CD4-positive, alpha-beta T cell (primary cell): ENCODE data around the gene ANO9. TPM values are rescaled to one million over a fixed set of nuclear protein-coding genes. Genes with fewer than 3 reads are reported as not detected.

Experiments
- ATAC-seq: fragments of 200-7000 bp; cut with Tn5 transposase; one replicate; pipeline ENCODE4 v1.10.0; 2022; ENCODE audit warnings: mild to moderate bottlenecking; ENCODE audit not compliant: poor library complexity
- CTCF ChIA-PET: fragments of 350-600 bp; sonication (Branson Sonifier 250); formaldehyde crosslinking; loops from one replicate; lab custom pipeline; 2021; ENCODE audit warnings: antibody characterized with exemption, inconsistent platforms; lab: Charles Lee
- POLR2A ChIA-PET: fragments of 350-600 bp; sonication (Branson Sonifier 250); formaldehyde crosslinking; loops from one replicate; lab custom pipeline; 2021; ENCODE audit warnings: antibody characterized with exemption, inconsistent platforms; lab: Charles Lee
- DNase-seq, 14 experiments: peaks; one replicate each; pipeline ENCODE4 v3.0.0-alpha.2; 2013 to 2020; ENCODE audit warnings: mixed read lengths in 2 of 14
- H3K27ac ChIP-seq, 2 donors: one replicate each; pipeline versions ENCODE4 v1.5.1 to v1.7.0; 2013; ENCODE audit warnings: low read length in 2 of 2, low read depth in 1 of 2, mild to moderate bottlenecking in 1 of 2
- H3K27me3 ChIP-seq, 2 experiments: 1 replicate in 1 of 2; 2 replicates in 1 of 2; pipeline versions ENCODE4 v1.6.1 to v1.7.0; 2013; ENCODE audit warnings: low read length in 2 of 2, control low read depth in 1 of 2, mild to moderate bottlenecking in 1 of 2, moderate library complexity in 1 of 2; ENCODE audit not compliant: insufficient read depth in 2 of 2, control insufficient read depth in 1 of 2
- H3K36me3 ChIP-seq: one replicate; pipeline ENCODE4 v1.6.1; 2013; ENCODE audit warnings: low read length, control low read depth; ENCODE audit not compliant: insufficient read depth
- H3K4me1 ChIP-seq: one replicate; pipeline ENCODE4 v1.6.1; 2013; ENCODE audit warnings: low read length, control low read depth; ENCODE audit not compliant: insufficient read depth
- H3K4me3 ChIP-seq: one replicate; pipeline ENCODE4 v1.5.1; 2013; ENCODE audit warnings: mild to moderate bottlenecking, low read length, moderate library complexity
- H3K9me3 ChIP-seq, 2 experiments: 1 replicate in 1 of 2; 2 replicates in 1 of 2; pipeline versions ENCODE4 v1.6.1 to v1.7.0; 2013; ENCODE audit warnings: low read length in 2 of 2, mild to moderate bottlenecking in 2 of 2, control low read depth in 1 of 2, moderate library complexity in 1 of 2; ENCODE audit not compliant: control insufficient read depth in 1 of 2, insufficient read depth in 1 of 2
- H3K27ac Mint-ChIP-seq: one replicate; pipeline ENCODE4 v1.8.0; 2020; ENCODE audit warnings: mixed read lengths
- H3K27me3 Mint-ChIP-seq: one replicate; pipeline ENCODE4 v1.8.0; 2021; ENCODE audit warnings: mixed read lengths
- H3K36me3 Mint-ChIP-seq: one replicate; pipeline ENCODE4 v1.8.0; 2021; ENCODE audit warnings: low read depth, mixed read lengths
- H3K4me1 Mint-ChIP-seq: one replicate; pipeline ENCODE4 v1.8.0; 2021; ENCODE audit warnings: low read depth, mixed read lengths
- H3K4me3 Mint-ChIP-seq: one replicate; pipeline ENCODE4 v1.8.0; 2020; ENCODE audit warnings: mild to moderate bottlenecking, mixed read lengths
- H3K9me3 Mint-ChIP-seq: one replicate; pipeline ENCODE4 v1.8.0; 2020; ENCODE audit warnings: mixed read lengths
- intact Hi-C, 2 experiments: fragments of 100-400 bp; cut with DNase I in 1 of 2; cut with micrococcal nuclease in 1 of 2; formaldehyde crosslinking; loops; one replicate each; pipeline versions ENCODE4 v1.15.1 to v1.9.0; 2023 to 2025; cut with DNase I, micrococcal nuclease
- total RNA-seq, 174 experiments: library from RNA in 2 of 174; stranded (reverse) in 2 of 174; gene quantifications; one replicate each; pipeline ENCODE4 v1.2.3 and lab custom pipeline; 2021 to 2026
- TF ChIP-seq, protein P1 (sequence below): fragments of 200-600 bp; IDR thresholded peaks from one replicate; pipeline ENCODE4 v1.8.0; 2022; ENCODE audit warnings: antibody characterized with exemption, mild to moderate bottlenecking

Gene ANO9
- total RNA-seq, 2 experiments from 2014 or later: 109 to 114 TPM

DNA sequence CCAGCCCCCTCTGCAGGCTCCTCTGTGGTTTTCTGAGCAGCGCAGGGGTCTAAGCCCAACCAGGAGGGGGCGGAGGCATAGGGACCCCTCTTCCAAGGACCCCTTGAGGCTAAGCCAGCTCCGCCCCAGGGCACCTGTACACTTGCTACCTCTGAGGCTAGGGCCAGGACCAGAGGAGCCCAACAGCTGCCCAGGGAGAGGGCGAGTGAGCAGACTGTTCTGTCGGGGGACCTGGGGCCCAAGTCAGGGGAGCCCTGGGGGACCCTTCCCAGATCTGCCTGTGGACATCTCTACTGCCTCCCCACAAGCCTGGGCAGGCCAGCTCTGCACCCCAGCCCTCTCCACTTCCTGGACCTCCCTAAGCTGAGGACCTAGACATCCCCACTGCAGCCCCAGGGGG lies 70.8 kb downstream of the ANO9 start:
- Mint-ChIP-seq H3K36me3 (no peaks in the 10 kb centered on the region), H3K9me3 (peaks cover 2% of the 10 kb centered on the region), H3K4me3 (peak overlapping the region; percentile 77), H3K27me3 (peaks cover 37% of the 10 kb centered on the region), H3K27ac (no peak overlapping the region), H3K4me1 (peaks cover 21% of the 10 kb centered on the region)
- Histone ChIP-seq H3K36me3 (no peaks in the 10 kb centered on the region), H3K27me3 (peaks cover 25 to 32% of the 10 kb centered on the region in 2 experiments), H3K4me1 (peaks cover 15% of the 10 kb centered on the region), H3K27ac (no peak overlapping the region), H3K9me3 (peaks cover 0 to 13% of the 10 kb centered on the region in 2 experiments), H3K4me3 (no peak overlapping the region)
- TF ChIP-seq, protein P1, sequence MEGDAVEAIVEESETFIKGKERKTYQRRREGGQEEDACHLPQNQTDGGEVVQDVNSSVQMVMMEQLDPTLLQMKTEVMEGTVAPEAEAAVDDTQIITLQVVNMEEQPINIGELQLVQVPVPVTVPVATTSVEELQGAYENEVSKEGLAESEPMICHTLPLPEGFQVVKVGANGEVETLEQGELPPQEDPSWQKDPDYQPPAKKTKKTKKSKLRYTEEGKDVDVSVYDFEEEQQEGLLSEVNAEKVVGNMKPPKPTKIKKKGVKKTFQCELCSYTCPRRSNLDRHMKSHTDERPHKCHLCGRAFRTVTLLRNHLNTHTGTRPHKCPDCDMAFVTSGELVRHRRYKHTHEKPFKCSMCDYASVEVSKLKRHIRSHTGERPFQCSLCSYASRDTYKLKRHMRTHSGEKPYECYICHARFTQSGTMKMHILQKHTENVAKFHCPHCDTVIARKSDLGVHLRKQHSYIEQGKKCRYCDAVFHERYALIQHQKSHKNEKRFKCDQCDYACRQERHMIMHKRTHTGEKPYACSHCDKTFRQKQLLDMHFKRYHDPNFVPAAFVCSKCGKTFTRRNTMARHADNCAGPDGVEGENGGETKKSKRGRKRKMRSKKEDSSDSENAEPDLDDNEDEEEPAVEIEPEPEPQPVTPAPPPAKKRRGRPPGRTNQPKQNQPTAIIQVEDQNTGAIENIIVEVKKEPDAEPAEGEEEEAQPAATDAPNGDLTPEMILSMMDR: no peak
- ATAC-seq (no peak), DNase-seq (no peak)
- POLR2A ChIA-PET: no interaction called here
- CTCF ChIA-PET: no interaction called here
- intact Hi-C loops: no loop called here

DNA sequence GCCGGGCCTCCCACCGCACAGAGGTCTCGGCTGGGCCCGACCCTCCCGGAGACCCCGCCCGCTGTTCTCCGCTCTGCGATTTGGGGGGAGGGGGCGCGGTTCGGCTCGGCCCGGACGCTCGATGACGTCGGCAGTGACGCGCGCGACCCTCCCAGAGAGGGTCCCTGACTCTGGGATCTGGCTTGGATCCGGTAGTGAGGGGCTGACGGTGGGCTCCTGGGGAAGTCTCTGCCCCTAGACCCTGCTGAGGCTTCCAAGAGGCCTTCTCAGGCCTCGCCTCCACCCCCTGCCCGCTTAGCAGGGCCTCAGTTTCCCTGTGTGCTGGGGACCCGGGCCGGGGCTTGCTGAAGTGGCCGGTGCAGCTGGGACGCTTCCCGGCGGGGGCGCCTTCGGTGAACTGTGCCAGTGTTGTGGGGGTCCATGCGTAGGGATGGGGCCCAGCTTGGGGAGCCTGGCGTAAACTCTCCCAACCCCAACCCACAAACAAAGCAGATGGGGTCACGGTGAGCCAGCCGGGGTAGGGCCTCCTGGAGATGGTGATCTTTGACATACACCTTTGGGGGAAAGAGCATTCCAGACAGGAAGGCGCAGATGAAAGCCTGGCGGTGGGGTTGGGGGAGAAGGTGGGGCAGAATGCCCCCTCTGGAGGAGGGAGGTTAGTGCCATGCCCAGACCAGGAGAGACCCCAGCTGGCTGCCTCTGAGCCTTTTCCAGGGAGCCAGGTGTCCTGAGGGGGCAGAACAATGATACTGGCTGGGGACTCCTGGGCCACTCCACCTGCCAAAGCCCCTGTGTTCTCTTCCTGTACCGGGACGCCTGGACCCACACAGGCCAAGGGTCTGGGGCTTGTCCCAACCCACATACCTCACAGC lies 71.5 kb downstream of the ANO9 start:
- Mint-ChIP-seq H3K36me3 (no peaks in the 10 kb centered on the region), H3K9me3 (peaks cover 2% of the 10 kb centered on the region), H3K4me3 (peak overlapping the region; percentile 77), H3K27ac (no peak overlapping the region), H3K4me1 (peaks cover 21% of the 10 kb centered on the region), H3K27me3 (peaks cover 40% of the 10 kb centered on the region)
- H3K9me3 ChIP-seq: peaks cover 0 to 8% of the 10 kb centered on the region in 2 experiments
- CTCF ChIA-PET: no interaction called here
- peaks cover 15% of the 10 kb centered on the region for H3K4me1 ChIP-seq
- TF ChIP-seq, protein P1: no peak
- H3K36me3 ChIP-seq: no peaks in the 10 kb centered on the region
- POLR2A ChIA-PET: interaction anchor here (0.6 kb wide), 1 partner anchor 36 kb away, joined by 3 read pairs; no protein-coding TSS in a partner anchor
- H3K4me3 ChIP-seq: no peak overlapping the region
- no peak for ATAC-seq
- intact Hi-C loops: no loop called here
- no peak overlapping the region for H3K27ac ChIP-seq
- no peak for DNase-seq
- peaks cover 25 to 35% of the 10 kb centered on the region in 2 experiments for H3K27me3 ChIP-seq

DNA sequence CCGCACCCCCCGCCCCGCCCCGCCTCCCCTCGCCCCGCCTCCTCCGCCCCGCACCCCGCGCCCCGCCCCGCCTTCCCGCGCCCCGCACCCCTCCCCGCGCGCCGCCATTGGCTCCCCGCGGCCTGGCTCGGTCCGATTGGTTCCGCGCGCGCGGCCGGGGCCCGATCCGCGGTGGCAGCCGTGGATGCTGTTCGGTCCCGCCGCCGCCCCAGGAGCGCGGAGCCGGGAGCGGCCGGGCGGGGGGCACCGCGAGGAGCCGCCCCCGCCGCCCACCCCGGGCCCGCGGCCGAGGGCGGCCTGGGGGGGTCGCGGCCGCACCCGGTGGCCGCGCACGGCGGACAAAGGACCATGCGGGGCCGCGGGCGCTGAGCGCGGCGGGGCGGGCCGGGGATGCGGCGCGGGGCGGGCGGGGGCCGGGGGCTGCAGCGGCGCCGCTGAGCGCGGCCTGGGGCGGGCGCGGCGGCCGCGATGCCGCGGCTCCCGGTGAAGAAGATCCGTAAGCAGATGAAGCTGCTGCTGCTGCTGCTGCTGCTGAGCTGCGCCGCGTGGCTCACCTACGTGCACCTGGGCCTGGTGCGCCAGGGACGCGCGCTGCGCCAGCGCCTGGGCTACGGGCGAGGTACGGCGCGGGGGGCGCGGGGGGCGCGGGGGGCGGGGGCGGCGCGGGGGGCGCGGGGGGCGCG lies 72.3 kb downstream of the ANO9 start, which contains the start of gene B4GALNT4:
Gene B4GALNT4, plus strand, starts transcription at position 164 of the 683 bp plus-strand sequence. Its CDS starts 305 bp downstream, at position 469.
- H3K27me3 Mint-ChIP-seq: peaks cover 44% of the 10 kb centered on the region

More for the DNA sequence above, 72.3 kb downstream of the ANO9 start, which contains the start of gene B4GALNT4:
- POLR2A ChIA-PET: interaction anchor here (0.6 kb wide), 1 partner anchor 37 kb away, joined by 3 read pairs; no protein-coding TSS in a partner anchor
- no peaks in the 10 kb centered on the region for H3K36me3 Mint-ChIP-seq
- DNase-seq (peak in 8 of 14 experiments; percentile 10 to 70 (median 35)), ATAC-seq (peak; percentile 74)
- CTCF ChIA-PET: no interaction called here
- peaks cover 23% of the 10 kb centered on the region for H3K4me1 Mint-ChIP-seq
- peaks cover 16% of the 10 kb centered on the region for H3K4me1 ChIP-seq
- H3K9me3 Mint-ChIP-seq: peaks cover 2% of the 10 kb centered on the region
- H3K36me3 ChIP-seq: no peaks in the 10 kb centered on the region
- H3K4me3 Mint-ChIP-seq: peak within 1 kb of the TSS; percentile 89
- H3K27me3 ChIP-seq: peaks cover 25 to 35% of the 10 kb centered on the region in 2 experiments
- H3K27ac Mint-ChIP-seq: no peak within 1 kb of the TSS
- no peak within 1 kb of the TSS for H3K27ac ChIP-seq
- H3K9me3 ChIP-seq: peaks cover 0 to 5% of the 10 kb centered on the region in 2 experiments
- H3K4me3 ChIP-seq: no peak within 1 kb of the TSS
- TF ChIP-seq, protein P1: no peak
- intact Hi-C loops: loop anchor here in 1 of 2 experiments (10.0 kb wide), 1 partner anchor 45 kb away; the partner anchor contains the start of gene SIGIRR
